ENCODE data around the gene AP3D1. TPM values are rescaled to one million over a fixed set of nuclear protein-coding genes. Genes with fewer than 3 reads are reported as not detected.

The AP3D1 gene
- total RNA-seq, 2 experiments from 2014 or later, result 60.5 to 64.2 TPM

- CTCF ChIA-PET, result no interaction called here
- Mint-ChIP-seq H3K27ac (no peak overlapping the region), H3K4me3 (no peak overlapping the region)
Observed at GRCh38 chr19:2191456-2192310, 40.3 kb upstream of the AP3D1 start.

GRCh38 chr19:2190848-2191455 is 39.6 kb upstream of the AP3D1 start:
- no peak overlapping the region for H3K4me3 Mint-ChIP-seq
- peaks cover 31% of the 10 kb centered on the region for H3K36me3 Mint-ChIP-seq (ENCODE audit: low read depth)
- intact Hi-C loops (cut with micrococcal nuclease), result no loop called here
- DNase-seq, result no peak
- CTCF ChIA-PET, result no interaction called here
- H3K4me1 Mint-ChIP-seq (ENCODE audit: low read depth), result no peaks in the 10 kb centered on the region
- no peaks in the 10 kb centered on the region for H3K9me3 Mint-ChIP-seq
- H3K27ac Mint-ChIP-seq, result no peak overlapping the region
- H3K27me3 Mint-ChIP-seq (ENCODE audit: low read depth), result no peaks in the 10 kb centered on the region

More at GRCh38 chr19:2191456-2192310, 40.3 kb upstream of the AP3D1 start:
- Mint-ChIP-seq H3K36me3 (ENCODE audit: low read depth) (peaks cover 30% of the 10 kb centered on the region), H3K4me1 (ENCODE audit: low read depth) (no peaks in the 10 kb centered on the region), H3K9me3 (no peaks in the 10 kb centered on the region), H3K27me3 (ENCODE audit: low read depth) (no peaks in the 10 kb centered on the region)
- DNase-seq, result no peak
- intact Hi-C loops (cut with micrococcal nuclease), result no loop called here

- intact Hi-C loops (cut with micrococcal nuclease), result no loop called here
- no peaks in the 10 kb centered on the region for H3K27me3 Mint-ChIP-seq (ENCODE audit: low read depth)
- CTCF ChIA-PET, result no interaction called here
- H3K27ac Mint-ChIP-seq, result no peak overlapping the region
- H3K4me3 Mint-ChIP-seq, result no peak overlapping the region
- peaks cover 34% of the 10 kb centered on the region for H3K36me3 Mint-ChIP-seq (ENCODE audit: low read depth)
- no peak for DNase-seq
- no peaks in the 10 kb centered on the region for H3K9me3 Mint-ChIP-seq
- H3K4me1 Mint-ChIP-seq (ENCODE audit: low read depth), result no peaks in the 10 kb centered on the region
Observed at GRCh38 chr19:2189880-2190279, 38.5 kb upstream of the AP3D1 start.

- no peak overlapping the region for H3K27ac Mint-ChIP-seq
Observed at GRCh38 chr19:2188708-2189385, 37.5 kb upstream of the AP3D1 start.

GRCh38 chr19:2187159-2187558 is 35.8 kb upstream of the AP3D1 start:
- peaks cover 2% of the 10 kb centered on the region for H3K4me1 Mint-ChIP-seq (ENCODE audit: low read depth)
- no peaks in the 10 kb centered on the region for H3K9me3 Mint-ChIP-seq
- no peak overlapping the region for H3K27ac Mint-ChIP-seq
- CTCF ChIA-PET, result interaction anchor here (0.6 to 0.9 kb wide), 3 partner anchors 12 to 408 kb away, joined by 3 to 4 read pairs (median 3); no protein-coding TSS in a partner anchor
- intact Hi-C loops (cut with micrococcal nuclease), result no loop called here
- H3K36me3 Mint-ChIP-seq (ENCODE audit: low read depth), result peaks cover 33% of the 10 kb centered on the region
- no peak overlapping the region for H3K4me3 Mint-ChIP-seq
- no peaks in the 10 kb centered on the region for H3K27me3 Mint-ChIP-seq (ENCODE audit: low read depth)
- DNase-seq, result no peak

More at GRCh38 chr19:2188708-2189385, 37.5 kb upstream of the AP3D1 start:
- no peaks in the 10 kb centered on the region for H3K27me3 Mint-ChIP-seq (ENCODE audit: low read depth)
- H3K4me3 Mint-ChIP-seq, result no peak overlapping the region
- intact Hi-C loops (cut with micrococcal nuclease), result no loop called here
- CTCF ChIA-PET, result interaction anchor here (0.5 kb wide), 1 partner anchor 97 kb away, joined by 4 read pairs; no protein-coding TSS in a partner anchor
- no peak for DNase-seq
- H3K4me1 Mint-ChIP-seq (ENCODE audit: low read depth), result peaks cover 2% of the 10 kb centered on the region
- peaks cover 41% of the 10 kb centered on the region for H3K36me3 Mint-ChIP-seq (ENCODE audit: low read depth)
- no peaks in the 10 kb centered on the region for H3K9me3 Mint-ChIP-seq

GRCh38 chr19:2186071-2186846 is 34.9 kb upstream of the AP3D1 start:
- H3K27me3 Mint-ChIP-seq (ENCODE audit: low read depth), result no peaks in the 10 kb centered on the region
- H3K4me3 Mint-ChIP-seq, result no peak overlapping the region
- no peak for DNase-seq
- intact Hi-C loops (cut with micrococcal nuclease), result no loop called here
- peaks cover 31% of the 10 kb centered on the region for H3K36me3 Mint-ChIP-seq (ENCODE audit: low read depth)
- H3K4me1 Mint-ChIP-seq (ENCODE audit: low read depth), result peaks cover 2% of the 10 kb centered on the region
- H3K27ac Mint-ChIP-seq, result no peak overlapping the region
- no peaks in the 10 kb centered on the region for H3K9me3 Mint-ChIP-seq
- CTCF ChIA-PET, result interaction anchor here (0.7 to 0.9 kb wide), 2 partner anchors 9 to 13 kb away, joined by 3 to 4 read pairs; no protein-coding TSS in a partner anchor

- H3K27me3 Mint-ChIP-seq (ENCODE audit: low read depth), result no peaks in the 10 kb centered on the region
- CTCF ChIA-PET, result interaction anchor here (0.7 kb wide), 1 partner anchor 8 kb away, joined by 4 read pairs; no protein-coding TSS in a partner anchor
- intact Hi-C loops (cut with micrococcal nuclease), result no loop called here
- H3K36me3 Mint-ChIP-seq (ENCODE audit: low read depth), result peaks cover 26% of the 10 kb centered on the region
- H3K9me3 Mint-ChIP-seq, result no peaks in the 10 kb centered on the region
- peaks cover 2% of the 10 kb centered on the region for H3K4me1 Mint-ChIP-seq (ENCODE audit: low read depth)
- no peak for DNase-seq
- H3K4me3 Mint-ChIP-seq, result no peak overlapping the region
- no peak overlapping the region for H3K27ac Mint-ChIP-seq
Observed at GRCh38 chr19:2185734-2186070, 34.3 kb upstream of the AP3D1 start.

- CTCF ChIA-PET, result interaction anchor here (0.6 kb wide), 1 partner anchor 29 kb away, joined by 3 read pairs; no protein-coding TSS in a partner anchor
Observed at GRCh38 chr19:2184422-2184975, 33.1 kb upstream of the AP3D1 start.

GRCh38 chr19:2181633-2181997 is 30.2 kb upstream of the AP3D1 start:
- intact Hi-C loops (cut with micrococcal nuclease), result no loop called here
- Mint-ChIP-seq H3K27ac (no peak overlapping the region), H3K4me3 (no peak overlapping the region), H3K9me3 (no peaks in the 10 kb centered on the region), H3K4me1 (ENCODE audit: low read depth) (peaks cover 2% of the 10 kb centered on the region), H3K27me3 (ENCODE audit: low read depth) (no peaks in the 10 kb centered on the region), H3K36me3 (ENCODE audit: low read depth) (peaks cover 24% of the 10 kb centered on the region)
- DNase-seq, result no peak
- CTCF ChIA-PET, result interaction anchor here (1.1 kb wide), 1 partner anchor 25 kb away, joined by 3 read pairs; no protein-coding TSS in a partner anchor

More at GRCh38 chr19:2184422-2184975, 33.1 kb upstream of the AP3D1 start:
- H3K9me3 Mint-ChIP-seq, result no peaks in the 10 kb centered on the region
- no peaks in the 10 kb centered on the region for H3K27me3 Mint-ChIP-seq (ENCODE audit: low read depth)
- intact Hi-C loops (cut with micrococcal nuclease), result no loop called here
- no peak for DNase-seq
- H3K36me3 Mint-ChIP-seq (ENCODE audit: low read depth), result peaks cover 27% of the 10 kb centered on the region
- no peak overlapping the region for H3K27ac Mint-ChIP-seq
- peaks cover 2% of the 10 kb centered on the region for H3K4me1 Mint-ChIP-seq (ENCODE audit: low read depth)
- no peak overlapping the region for H3K4me3 Mint-ChIP-seq

GRCh38 chr19:2180881-2181632 is 29.7 kb upstream of the AP3D1 start:
- CTCF ChIA-PET, result no interaction called here
- Mint-ChIP-seq H3K36me3 (ENCODE audit: low read depth) (peaks cover 21% of the 10 kb centered on the region), H3K4me3 (no peak overlapping the region), H3K27ac (no peak overlapping the region), H3K27me3 (ENCODE audit: low read depth) (no peaks in the 10 kb centered on the region), H3K4me1 (ENCODE audit: low read depth) (peaks cover 2% of the 10 kb centered on the region), H3K9me3 (no peaks in the 10 kb centered on the region)
- no peak for DNase-seq
- intact Hi-C loops (cut with micrococcal nuclease), result no loop called here

GRCh38 chr19:2180114-2180513 is 28.7 kb upstream of the AP3D1 start:
- peaks cover 17% of the 10 kb centered on the region for H3K36me3 Mint-ChIP-seq (ENCODE audit: low read depth)
- no peak overlapping the region for H3K4me3 Mint-ChIP-seq
- H3K27me3 Mint-ChIP-seq (ENCODE audit: low read depth), result no peaks in the 10 kb centered on the region
- DNase-seq, result no peak
- H3K9me3 Mint-ChIP-seq, result no peaks in the 10 kb centered on the region
- H3K4me1 Mint-ChIP-seq (ENCODE audit: low read depth), result peaks cover 2% of the 10 kb centered on the region
- CTCF ChIA-PET, result no interaction called here
- no peak overlapping the region for H3K27ac Mint-ChIP-seq
- intact Hi-C loops (cut with micrococcal nuclease), result no loop called here
